HUES6 (cell line): ENCODE measurements around the gene SLC2A2.

Experiments used
- H3K27ac ChIP-seq: 2 replicates; pipeline ENCODE4 v1.7.0; 2013; ENCODE audit warnings: low read depth, mild to moderate bottlenecking, low read length, inconsistent platforms
- H3K27me3 ChIP-seq: 2 replicates; pipeline ENCODE4 v1.6.1; 2013; ENCODE audit warnings: low read length; ENCODE audit not compliant: control insufficient read depth, insufficient read depth
- H3K36me3 ChIP-seq: 2 replicates; pipeline ENCODE4 v1.6.1; 2013; ENCODE audit warnings: low read length; ENCODE audit not compliant: control insufficient read depth, insufficient read depth
- H3K4me1 ChIP-seq: 2 replicates; pipeline ENCODE4 v1.6.1; 2013; ENCODE audit warnings: low read length; ENCODE audit not compliant: control insufficient read depth, insufficient read depth
- H3K4me3 ChIP-seq: 2 replicates; pipeline ENCODE4 v1.5.1; 2013; ENCODE audit warnings: low read depth, low read length
- H3K9ac ChIP-seq: one replicate; pipeline ENCODE4 v1.6.1; 2013; ENCODE audit warnings: mild to moderate bottlenecking, low read length
- H3K9me3 ChIP-seq: 2 replicates; pipeline ENCODE4 v1.6.1; 2013; ENCODE audit warnings: low read depth, low read length; ENCODE audit not compliant: control insufficient read depth, insufficient read depth

Gene SLC2A2

GRCh38 chr3:171028779-171029232 lies 2.3 kb upstream of the SLC2A2 start:
- Histone ChIP-seq H3K9me3 (no peaks in the 10 kb centered on the region), H3K4me1 (peaks cover 7% of the 10 kb centered on the region), H3K4me3 (peak overlapping the region; percentile 46), H3K27ac (no peak overlapping the region), H3K27me3 (peaks cover 32% of the 10 kb centered on the region), H3K9ac (no peak overlapping the region), H3K36me3 (no peaks in the 10 kb centered on the region)

- H3K36me3 ChIP-seq: no peaks in the 10 kb centered on the region
- H3K9me3 ChIP-seq: no peaks in the 10 kb centered on the region
- H3K27ac ChIP-seq: no peak overlapping the region
- H3K9ac ChIP-seq: no peak overlapping the region
- H3K27me3 ChIP-seq: peaks cover 32% of the 10 kb centered on the region
- peaks cover 7% of the 10 kb centered on the region for H3K4me1 ChIP-seq
- peak overlapping the region; percentile 46 for H3K4me3 ChIP-seq
Observed at GRCh38 chr3:171028025-171028778, 1.7 kb upstream of the SLC2A2 start.

- Histone ChIP-seq H3K9ac (no peak overlapping the region), H3K9me3 (no peaks in the 10 kb centered on the region), H3K27me3 (peaks cover 16% of the 10 kb centered on the region)
Observed at GRCh38 chr3:171023566-171023965, 3.0 kb downstream of the SLC2A2 start.

GRCh38 chr3:171021377-171021776 lies 5.1 kb downstream of the SLC2A2 start:
- Histone ChIP-seq H3K9ac (no peak overlapping the region), H3K27me3 (no peaks in the 10 kb centered on the region), H3K4me1 (no peaks in the 10 kb centered on the region), H3K36me3 (no peaks in the 10 kb centered on the region), H3K9me3 (no peaks in the 10 kb centered on the region), H3K4me3 (no peak overlapping the region), H3K27ac (no peak overlapping the region)

More at GRCh38 chr3:171023566-171023965, 3.0 kb downstream of the SLC2A2 start:
- Histone ChIP-seq H3K27ac (no peak overlapping the region), H3K36me3 (no peaks in the 10 kb centered on the region), H3K4me1 (peaks cover 2% of the 10 kb centered on the region), H3K4me3 (no peak overlapping the region)

DNA sequence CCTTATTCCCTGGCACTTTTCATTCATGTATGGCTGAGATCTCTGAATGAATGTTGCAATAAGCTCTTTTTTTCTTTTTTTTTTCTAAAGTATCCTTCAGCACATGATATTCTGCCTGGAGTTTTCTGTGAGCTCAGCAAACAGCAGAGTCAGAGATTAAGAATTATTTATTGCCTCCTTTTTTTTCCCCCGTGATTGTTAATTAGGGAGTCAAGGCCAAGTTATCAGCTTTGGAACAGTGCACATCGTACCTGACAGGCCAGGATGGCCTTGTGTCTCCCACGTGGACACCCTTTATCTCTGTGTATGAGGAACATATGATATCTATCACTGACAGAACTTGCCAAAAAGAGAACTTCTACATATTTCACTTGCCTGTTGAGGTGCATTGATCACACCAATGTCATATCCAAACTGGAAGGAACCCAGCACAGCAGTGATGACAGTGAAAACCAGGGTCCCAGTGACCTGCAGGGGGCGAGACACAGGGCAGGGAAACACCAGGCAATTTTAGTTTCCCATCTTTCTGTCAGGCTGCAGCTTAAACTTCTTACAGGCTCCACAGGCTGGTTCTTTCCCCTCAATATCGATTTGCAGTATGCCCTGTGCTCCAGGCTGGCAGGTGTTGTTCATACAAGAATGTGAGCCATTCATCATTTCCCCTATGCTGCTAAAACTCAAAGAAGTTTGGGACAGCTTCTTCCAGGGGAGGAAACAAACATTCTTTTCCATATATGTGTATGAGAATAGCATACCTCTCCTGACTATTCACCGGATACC lies 8.2 kb downstream of the SLC2A2 start:
- Histone ChIP-seq H3K4me3 (no peak overlapping the region), H3K4me1 (no peaks in the 10 kb centered on the region), H3K36me3 (no peaks in the 10 kb centered on the region), H3K27ac (no peak overlapping the region), H3K9me3 (no peaks in the 10 kb centered on the region), H3K9ac (no peak overlapping the region), H3K27me3 (no peaks in the 10 kb centered on the region)

DNA sequence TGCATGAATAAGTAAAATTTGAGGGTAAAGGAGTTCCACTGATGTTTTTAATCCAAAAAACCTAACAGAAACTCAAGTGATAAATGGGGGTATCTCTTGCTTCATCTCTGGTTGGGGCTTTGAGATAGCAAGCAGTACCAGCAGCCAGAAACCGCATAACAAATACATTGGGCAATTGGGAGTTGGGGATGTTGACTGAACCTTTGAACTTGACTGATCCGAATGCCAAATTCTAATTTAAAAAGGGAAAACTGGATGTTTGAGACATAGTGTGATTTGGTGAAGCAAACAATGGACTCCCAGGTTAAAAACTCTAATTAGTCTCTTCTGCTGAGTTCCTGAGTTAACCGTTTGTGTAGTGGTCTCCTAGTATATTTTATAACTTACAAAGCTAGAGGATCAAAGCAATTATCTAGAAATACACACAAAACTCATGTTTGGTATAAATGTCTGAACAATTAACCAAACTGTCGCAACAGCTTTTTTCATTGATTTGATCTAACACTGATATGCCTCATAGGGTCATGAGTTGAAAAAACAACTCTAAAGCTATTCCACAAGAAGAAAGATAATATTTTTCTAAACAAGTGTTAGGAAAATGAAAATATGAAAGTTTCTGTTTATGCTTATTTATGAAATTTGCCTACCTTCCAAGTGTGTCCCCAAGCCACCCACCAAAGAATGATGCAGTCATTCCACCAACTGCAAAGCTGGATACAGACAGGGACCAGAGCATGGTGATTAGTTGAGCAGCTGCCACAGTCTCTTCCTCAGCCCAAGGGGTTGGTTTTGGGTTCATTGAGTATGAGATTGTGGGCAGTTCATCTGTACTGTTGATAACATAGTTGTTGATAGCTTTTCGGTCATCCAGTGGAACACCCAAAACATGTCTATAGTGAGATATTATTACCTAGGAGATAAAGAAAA lies 12.4 kb downstream of the SLC2A2 start:
- H3K9ac ChIP-seq: no peak overlapping the region
- no peak overlapping the region for H3K4me3 ChIP-seq
- no peaks in the 10 kb centered on the region for H3K27me3 ChIP-seq
- no peaks in the 10 kb centered on the region for H3K9me3 ChIP-seq
- H3K4me1 ChIP-seq: no peaks in the 10 kb centered on the region
- H3K36me3 ChIP-seq: no peaks in the 10 kb centered on the region
- no peak overlapping the region for H3K27ac ChIP-seq

- Histone ChIP-seq H3K27ac (no peak overlapping the region), H3K4me3 (no peak overlapping the region), H3K9me3 (no peaks in the 10 kb centered on the region), H3K36me3 (no peaks in the 10 kb centered on the region), H3K9ac (no peak overlapping the region), H3K27me3 (no peaks in the 10 kb centered on the region), H3K4me1 (no peaks in the 10 kb centered on the region)
Observed at GRCh38 chr3:171011873-171012336, 14.6 kb downstream of the SLC2A2 start.

DNA sequence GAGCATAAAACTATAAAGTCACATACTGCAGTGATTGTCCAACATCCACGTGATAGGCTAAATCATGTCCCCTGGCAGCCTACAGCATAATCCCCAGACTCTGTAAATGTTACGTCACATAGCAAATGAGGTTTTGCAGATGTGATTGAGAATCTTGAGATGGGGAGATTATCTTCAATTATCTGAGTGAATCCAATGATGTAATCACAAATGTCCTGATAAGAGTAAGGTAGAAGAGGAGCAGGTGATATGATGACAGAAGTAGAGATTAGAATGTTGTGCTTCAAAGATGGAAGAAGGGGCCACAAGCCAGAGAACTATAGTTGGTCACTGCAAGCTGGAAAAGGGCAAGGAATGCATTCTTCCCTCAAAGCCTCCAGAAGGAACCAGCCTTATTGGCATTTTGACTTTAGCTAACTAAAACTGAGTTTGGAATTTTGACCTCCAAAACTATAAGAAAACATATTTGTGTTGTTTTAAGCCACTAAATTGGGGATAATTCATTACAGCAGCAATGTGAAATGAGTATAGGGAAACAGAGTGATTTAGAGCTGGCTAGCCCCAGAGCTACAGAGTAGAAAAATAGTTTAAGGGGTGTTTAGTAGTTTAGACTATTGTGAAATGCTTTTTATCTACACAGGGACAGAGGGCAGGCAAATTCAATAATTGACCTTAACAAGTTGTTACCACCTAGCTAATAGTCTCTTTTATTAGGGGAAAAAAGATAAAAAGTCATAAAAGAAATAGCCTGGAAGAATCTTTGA lies 15.2 kb downstream of the SLC2A2 start:
- no peaks in the 10 kb centered on the region for H3K27me3 ChIP-seq
- H3K27ac ChIP-seq: no peak overlapping the region
- no peaks in the 10 kb centered on the region for H3K4me1 ChIP-seq
- no peaks in the 10 kb centered on the region for H3K36me3 ChIP-seq
- no peak overlapping the region for H3K4me3 ChIP-seq
- H3K9ac ChIP-seq: no peak overlapping the region
- H3K9me3 ChIP-seq: no peaks in the 10 kb centered on the region

DNA sequence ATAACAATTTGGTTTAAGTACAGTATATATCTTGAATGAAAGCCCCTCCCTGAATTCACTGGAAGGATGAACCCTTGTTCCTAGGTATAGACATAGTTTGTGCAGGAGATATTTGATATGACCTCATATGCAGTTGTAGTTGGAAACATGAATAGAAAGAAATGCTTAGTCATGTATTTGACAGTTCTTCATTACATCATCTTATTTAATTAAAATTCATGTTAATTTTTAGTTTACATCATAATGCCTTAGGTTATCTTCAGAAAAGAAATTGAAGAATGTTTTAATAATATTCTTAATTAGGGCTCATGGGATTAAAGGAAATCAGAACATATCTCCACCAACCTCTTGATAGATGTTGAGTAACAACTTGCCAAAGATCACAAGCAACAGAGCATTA lies 19.2 kb downstream of the SLC2A2 start:
- no peak overlapping the region for H3K4me3 ChIP-seq
- H3K9ac ChIP-seq: no peak overlapping the region
- no peaks in the 10 kb centered on the region for H3K4me1 ChIP-seq
- no peaks in the 10 kb centered on the region for H3K36me3 ChIP-seq
- H3K9me3 ChIP-seq: no peaks in the 10 kb centered on the region
- no peaks in the 10 kb centered on the region for H3K27me3 ChIP-seq
- H3K27ac ChIP-seq: no peak overlapping the region

- H3K4me3 ChIP-seq: no peak overlapping the region
- no peaks in the 10 kb centered on the region for H3K36me3 ChIP-seq
- H3K9ac ChIP-seq: no peak overlapping the region
- no peaks in the 10 kb centered on the region for H3K4me1 ChIP-seq
- H3K27ac ChIP-seq: no peak overlapping the region
- no peaks in the 10 kb centered on the region for H3K27me3 ChIP-seq
- H3K9me3 ChIP-seq: no peaks in the 10 kb centered on the region
Observed at GRCh38 chr3:171005648-171006047, 20.9 kb downstream of the SLC2A2 start.
